Lower lobe of right lung (tissue), 2 donors: ENCODE data around the gene TENT4A. TPM values are rescaled to one million over a fixed set of nuclear protein-coding genes. Genes with fewer than 3 reads are reported as not detected.

Experiments
- ATAC-seq, 2 donors: fragments of 200-7000 bp; cut with Tn5 transposase; one replicate each; pipeline ENCODE4 v1.9.1; 2020 to 2022; ENCODE audit warnings: mild to moderate bottlenecking in 2 of 2, moderate library complexity in 2 of 2
- DNase-seq: peaks from one replicate; pipeline ENCODE4 v3.0.0-alpha.2; 2020
- H3K27ac ChIP-seq: fragments of 200-600 bp; one replicate; pipeline ENCODE4 v1.8.0; 2022
- H3K27me3 ChIP-seq: fragments of 200-600 bp; one replicate; pipeline ENCODE4 v1.8.0; 2022; ENCODE audit warnings: low read depth
- H3K36me3 ChIP-seq: fragments of 200-600 bp; one replicate; pipeline ENCODE4 v1.8.0; 2022; ENCODE audit warnings: mild to moderate bottlenecking
- H3K4me1 ChIP-seq: fragments of 200-600 bp; one replicate; pipeline ENCODE4 v1.8.0; 2022
- H3K4me3 ChIP-seq: fragments of 200-600 bp; one replicate; pipeline ENCODE4 v1.8.0; 2022; ENCODE audit warnings: mild to moderate bottlenecking
- H3K9me3 ChIP-seq: fragments of 200-600 bp; one replicate; pipeline ENCODE4 v1.8.0; 2022
- intact Hi-C: fragments of 100-400 bp; cut with DNase I; formaldehyde crosslinking; loops from one replicate; pipeline ENCODE4 v1.11.0; 2022
- total RNA-seq: library from RNA; stranded (reverse); fragmentation: NEBNext Ultra II Directional; extraction: Animal tissue kit (Norgen Biotek cat#: 25700); gene quantifications from one replicate; pipeline ENCODE4 v1.2.1, GENCODE V29; 2021
- TF ChIP-seq, protein P1 (sequence below): fragments of 200-600 bp; IDR thresholded peaks from one replicate; pipeline ENCODE4 v1.8.0; 2022; ENCODE audit warnings: antibody characterized with exemption, mild to moderate bottlenecking
- donor health status: DM: no; HTN: yes; CAD: no; lungs with severe emphysema.

TENT4A gene
- total RNA-seq, 1 donor from 2014 or later = 24.1 TPM

DNA sequence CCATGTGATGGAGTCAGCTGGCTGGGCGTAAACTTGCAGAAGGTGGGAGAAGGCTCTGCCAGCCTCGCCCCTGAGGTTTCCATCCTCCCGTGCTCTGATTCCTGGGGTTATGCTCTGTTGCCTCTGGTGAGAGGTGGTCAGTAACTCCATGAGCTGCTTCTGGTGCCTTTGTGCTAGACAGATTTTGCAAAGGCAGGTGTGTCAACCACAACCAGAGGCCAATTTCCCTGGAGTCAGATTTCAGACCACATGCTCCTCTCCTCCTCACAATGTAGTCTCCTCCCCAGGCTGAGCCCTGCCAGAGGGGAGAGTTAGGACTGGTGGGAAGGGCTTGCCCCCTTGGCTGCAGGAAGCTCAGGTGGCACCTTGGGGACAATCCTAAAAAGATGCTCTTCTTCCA lies 38.8 kb upstream of the TENT4A start:
- DNase-seq = no peak
- TF ChIP-seq, protein P1, sequence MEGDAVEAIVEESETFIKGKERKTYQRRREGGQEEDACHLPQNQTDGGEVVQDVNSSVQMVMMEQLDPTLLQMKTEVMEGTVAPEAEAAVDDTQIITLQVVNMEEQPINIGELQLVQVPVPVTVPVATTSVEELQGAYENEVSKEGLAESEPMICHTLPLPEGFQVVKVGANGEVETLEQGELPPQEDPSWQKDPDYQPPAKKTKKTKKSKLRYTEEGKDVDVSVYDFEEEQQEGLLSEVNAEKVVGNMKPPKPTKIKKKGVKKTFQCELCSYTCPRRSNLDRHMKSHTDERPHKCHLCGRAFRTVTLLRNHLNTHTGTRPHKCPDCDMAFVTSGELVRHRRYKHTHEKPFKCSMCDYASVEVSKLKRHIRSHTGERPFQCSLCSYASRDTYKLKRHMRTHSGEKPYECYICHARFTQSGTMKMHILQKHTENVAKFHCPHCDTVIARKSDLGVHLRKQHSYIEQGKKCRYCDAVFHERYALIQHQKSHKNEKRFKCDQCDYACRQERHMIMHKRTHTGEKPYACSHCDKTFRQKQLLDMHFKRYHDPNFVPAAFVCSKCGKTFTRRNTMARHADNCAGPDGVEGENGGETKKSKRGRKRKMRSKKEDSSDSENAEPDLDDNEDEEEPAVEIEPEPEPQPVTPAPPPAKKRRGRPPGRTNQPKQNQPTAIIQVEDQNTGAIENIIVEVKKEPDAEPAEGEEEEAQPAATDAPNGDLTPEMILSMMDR = no peak
- H3K4me1 ChIP-seq = no peaks in the 10 kb centered on the region
- no peak for ATAC-seq
- H3K27ac ChIP-seq = no peak overlapping the region
- no peak overlapping the region for H3K4me3 ChIP-seq
- H3K9me3 ChIP-seq = peaks cover 4% of the 10 kb centered on the region
- H3K36me3 ChIP-seq = no peaks in the 10 kb centered on the region
- no peaks in the 10 kb centered on the region for H3K27me3 ChIP-seq
- intact Hi-C loops = no loop called here

DNA sequence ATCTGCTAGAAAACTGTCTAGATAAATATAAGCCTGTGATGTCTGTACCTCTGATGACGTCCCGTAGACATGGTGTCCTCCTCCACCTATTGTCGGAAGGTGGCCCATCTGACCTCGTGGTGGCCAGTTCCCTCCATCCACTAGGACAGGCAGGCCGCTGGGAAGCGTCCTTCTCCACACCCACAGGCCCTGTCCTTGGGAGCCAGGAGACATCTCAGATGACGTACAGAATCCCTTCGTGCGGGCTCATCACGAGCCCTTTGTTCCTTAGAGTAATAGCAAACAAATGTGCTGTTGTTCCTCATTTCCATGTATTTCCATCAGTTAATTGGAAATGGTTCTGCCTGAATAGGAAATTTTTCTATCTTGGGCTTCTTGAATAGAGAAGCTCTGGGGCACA lies 38.3 kb upstream of the TENT4A start:
- H3K9me3 ChIP-seq = peaks cover 4% of the 10 kb centered on the region
- H3K27ac ChIP-seq = no peak overlapping the region
- H3K36me3 ChIP-seq = no peaks in the 10 kb centered on the region
- intact Hi-C loops = no loop called here
- DNase-seq (no peak), ATAC-seq (no peak)
- TF ChIP-seq, protein P1 = no peak
- no peaks in the 10 kb centered on the region for H3K27me3 ChIP-seq
- H3K4me3 ChIP-seq = no peak overlapping the region
- no peaks in the 10 kb centered on the region for H3K4me1 ChIP-seq

DNA sequence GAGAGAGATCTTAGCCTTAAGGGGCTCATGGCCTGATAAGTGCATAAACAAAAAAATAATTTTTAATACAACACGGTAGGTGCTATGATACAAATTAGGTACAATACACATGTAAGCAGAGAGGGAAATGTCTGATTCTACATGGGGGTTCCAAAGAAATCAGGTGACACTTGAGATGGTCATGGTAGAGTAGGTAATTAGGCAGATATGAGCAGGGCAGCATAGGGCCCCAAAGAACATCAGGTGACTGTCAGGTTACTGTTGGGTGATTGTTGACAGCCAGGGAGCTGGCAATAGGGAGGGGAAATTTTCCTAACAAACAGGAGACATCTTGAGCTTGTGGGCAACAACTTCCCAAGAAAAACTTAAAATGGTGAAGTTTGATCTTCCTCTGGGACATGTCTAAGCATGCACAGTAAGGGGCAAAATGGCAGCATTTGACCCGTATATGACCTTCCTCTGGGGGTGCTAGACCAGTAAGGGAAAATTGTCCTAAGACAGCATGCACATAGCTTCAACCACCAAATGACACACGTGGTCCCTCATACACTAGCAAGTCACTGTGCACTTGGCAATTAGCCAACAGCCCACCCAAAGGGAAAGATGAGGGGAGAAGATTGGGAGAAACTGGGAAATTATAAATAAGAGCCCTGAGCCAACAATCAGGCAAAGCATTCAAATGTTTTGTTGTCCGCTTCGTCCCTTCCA lies 37.3 kb upstream of the TENT4A start:
- no peaks in the 10 kb centered on the region for H3K36me3 ChIP-seq
- no peak overlapping the region for H3K4me3 ChIP-seq
- H3K27me3 ChIP-seq = no peaks in the 10 kb centered on the region
- no peaks in the 10 kb centered on the region for H3K4me1 ChIP-seq
- peaks cover 4% of the 10 kb centered on the region for H3K9me3 ChIP-seq
- DNase-seq = no peak
- TF ChIP-seq, protein P1 = no peak
- H3K27ac ChIP-seq = no peak overlapping the region
- ATAC-seq = no peak
- intact Hi-C loops = no loop called here

DNA sequence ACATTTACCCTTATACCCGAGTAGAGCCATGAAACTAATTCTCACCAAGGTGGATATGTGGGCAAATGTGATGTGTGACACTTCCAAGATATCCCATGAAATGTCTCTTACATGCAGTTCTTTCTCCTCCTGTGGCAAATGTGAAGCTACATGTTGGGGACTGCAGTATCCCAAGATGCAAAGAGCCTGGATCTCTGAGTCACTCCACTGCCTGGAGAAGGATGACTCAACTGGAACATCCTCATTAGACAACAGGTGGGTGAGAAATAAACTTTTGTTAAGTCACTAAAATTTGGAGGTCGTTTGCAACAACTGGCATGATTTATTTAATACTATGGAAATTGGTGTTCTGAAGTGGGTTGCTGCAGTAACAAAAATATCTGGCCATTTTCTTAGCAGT lies 36.5 kb upstream of the TENT4A start:
- H3K27me3 ChIP-seq = no peaks in the 10 kb centered on the region
- intact Hi-C loops = no loop called here
- H3K9me3 ChIP-seq = peaks cover 4% of the 10 kb centered on the region
- DNase-seq = no peak
- no peaks in the 10 kb centered on the region for H3K36me3 ChIP-seq
- H3K4me3 ChIP-seq = no peak overlapping the region
- ATAC-seq = no peak
- H3K4me1 ChIP-seq = no peaks in the 10 kb centered on the region
- H3K27ac ChIP-seq = no peak overlapping the region
- TF ChIP-seq, protein P1 = no peak

DNA sequence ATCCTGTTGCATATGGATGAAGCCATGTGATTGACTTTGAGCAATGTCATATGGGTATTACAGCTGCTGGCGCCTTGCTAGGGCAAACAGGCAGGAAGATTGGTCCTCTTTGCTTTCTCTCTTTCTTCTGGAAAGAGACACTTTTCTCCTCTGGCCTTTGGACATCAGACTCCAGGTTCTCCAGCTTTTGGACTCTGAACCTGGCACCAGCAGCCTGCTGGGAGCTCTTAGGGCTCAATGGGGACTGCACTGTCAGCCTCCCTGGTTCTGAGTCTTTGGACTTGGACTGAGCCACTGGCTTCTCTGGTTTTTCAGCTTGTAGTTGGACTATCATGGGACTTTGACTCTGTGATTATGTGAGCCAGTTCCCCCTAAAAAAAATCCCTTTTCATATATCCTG lies 34.8 kb upstream of the TENT4A start:
- intact Hi-C loops = no loop called here
- DNase-seq (no peak), ATAC-seq (no peak)
- H3K4me1 ChIP-seq = no peaks in the 10 kb centered on the region
- no peaks in the 10 kb centered on the region for H3K27me3 ChIP-seq
- H3K4me3 ChIP-seq = no peak overlapping the region
- H3K9me3 ChIP-seq = peaks cover under 1% of the 10 kb centered on the region
- no peak overlapping the region for H3K27ac ChIP-seq
- no peaks in the 10 kb centered on the region for H3K36me3 ChIP-seq
- TF ChIP-seq, protein P1 = no peak
